Hematopoietic multipotent progenitor cell treated with erythropoietin and hydrocortisone succinate and interleukin-3 and kit ligand, for 15 days (in vitro differentiated cells): ENCODE measurements around the gene LCT.

ENCODE experiments used
- DNase-seq: peaks from one replicate; pipeline ENCODE4 v3.0.0-alpha.2; 2015; ENCODE audit warnings: low spot score

LCT gene

DNA sequence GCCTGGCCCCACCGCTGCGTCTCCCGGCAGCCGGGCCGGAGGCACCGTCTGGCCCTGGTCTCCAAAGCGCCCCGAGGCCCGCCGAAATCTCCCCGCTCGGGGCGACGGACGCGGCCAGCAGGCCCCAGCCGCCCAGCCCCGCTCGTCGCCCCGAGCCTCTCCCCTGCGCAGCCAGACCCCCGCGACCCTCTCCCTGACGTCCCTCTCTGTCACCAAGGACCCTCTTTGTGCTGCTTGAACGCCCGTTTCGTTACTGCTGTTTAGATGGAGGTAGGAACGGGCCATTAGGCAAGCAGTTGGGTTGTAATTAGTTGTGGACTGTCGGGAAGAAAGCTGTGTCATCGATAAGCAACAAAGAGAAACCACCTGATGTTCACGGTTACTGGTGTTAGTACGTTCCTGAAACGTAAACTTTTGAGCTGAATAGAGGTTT, 94.6 kb downstream of the LCT start:
- peak; percentile 66 for DNase-seq

DNA sequence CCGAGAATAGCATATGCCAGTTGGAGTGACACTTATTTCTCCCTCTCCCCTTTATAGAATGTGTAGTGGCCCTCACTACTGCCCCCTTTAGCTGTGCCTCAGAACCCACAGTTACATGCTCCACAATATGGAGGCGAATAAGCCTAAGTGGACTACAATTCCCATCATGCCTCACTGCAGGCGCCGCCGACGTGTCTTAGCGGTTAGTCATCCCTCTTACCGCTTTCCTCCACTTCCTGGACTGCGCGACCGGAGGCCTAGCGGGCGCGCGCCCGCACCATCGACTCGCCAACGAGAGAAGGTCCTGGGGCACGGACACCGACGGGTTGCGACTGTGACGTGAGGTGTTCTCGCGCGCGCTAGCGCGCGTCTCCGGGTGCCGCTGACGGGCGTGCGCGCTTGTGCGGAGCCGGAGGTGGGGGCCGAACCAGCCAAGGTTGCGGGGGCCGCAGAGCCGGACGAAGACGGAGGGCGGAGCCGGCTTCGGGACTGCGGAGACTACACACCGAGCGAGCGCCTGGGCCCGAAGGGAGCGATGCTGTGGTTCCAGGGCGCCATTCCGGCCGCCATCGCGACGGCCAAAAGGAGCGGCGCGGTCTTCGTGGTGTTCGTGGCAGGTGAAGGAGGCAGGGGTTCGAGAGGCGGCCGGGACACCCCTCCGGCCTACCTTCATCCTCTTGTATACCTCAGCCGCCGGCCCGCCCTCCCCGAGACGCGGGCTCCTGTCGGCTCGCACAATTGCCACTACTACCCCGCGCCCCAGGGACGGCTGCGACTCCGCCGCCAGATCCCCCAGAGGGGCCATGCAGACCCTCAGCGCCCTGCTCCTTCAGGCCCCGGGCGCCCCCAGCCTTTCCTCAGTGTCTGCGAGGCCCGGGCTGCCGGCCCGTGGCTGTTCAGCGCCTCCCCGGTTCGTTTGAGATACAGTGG, 95.3 kb downstream of the LCT start, which contains the start of gene UBXN4:
Gene UBXN4 (plus strand): TSS at position 461 of the 930 bp plus-strand sequence. CDS start 75 bp downstream, at position 536.
- DNase-seq, result peak; percentile 95

DNA sequence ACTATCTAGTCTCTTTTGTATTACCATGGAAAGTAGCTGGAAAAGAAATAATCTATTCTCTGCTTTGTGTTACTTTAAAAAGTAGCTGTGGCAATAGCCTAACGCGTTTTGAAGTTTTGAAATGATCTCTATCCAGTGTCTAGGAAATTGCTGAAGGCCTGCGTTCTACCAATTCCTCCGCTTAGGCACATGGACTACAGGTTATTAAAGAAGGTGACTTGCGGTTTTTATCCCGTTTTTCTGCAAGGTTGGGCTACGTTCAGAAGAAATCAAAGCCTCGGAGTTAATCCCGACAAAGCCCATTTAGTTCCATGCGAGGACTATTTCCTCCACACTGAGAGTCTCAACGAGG, 96.0 kb downstream of the LCT start:
- no peak for DNase-seq

GRCh38 chr2:135740206-135740605, 96.8 kb downstream of the LCT start:
- no peak for DNase-seq
